SK-N-MC (cell line): ENCODE data around the gene ZSCAN16.

ENCODE experiments used
- EZH2 ChIP-seq: fragments of 200-600 bp; sonication (generic); IDR thresholded peaks from one replicate; pipeline ENCODE4 v1.6.1; 2017; ENCODE audit warnings: antibody characterized with exemption
- POLR2AphosphoS5 ChIP-seq: IDR thresholded peaks from 2 replicates; pipeline ENCODE4 v1.6.1; 2012; ENCODE audit warnings: mild to moderate bottlenecking, low read depth, low read length, borderline replicate concordance

DNA sequence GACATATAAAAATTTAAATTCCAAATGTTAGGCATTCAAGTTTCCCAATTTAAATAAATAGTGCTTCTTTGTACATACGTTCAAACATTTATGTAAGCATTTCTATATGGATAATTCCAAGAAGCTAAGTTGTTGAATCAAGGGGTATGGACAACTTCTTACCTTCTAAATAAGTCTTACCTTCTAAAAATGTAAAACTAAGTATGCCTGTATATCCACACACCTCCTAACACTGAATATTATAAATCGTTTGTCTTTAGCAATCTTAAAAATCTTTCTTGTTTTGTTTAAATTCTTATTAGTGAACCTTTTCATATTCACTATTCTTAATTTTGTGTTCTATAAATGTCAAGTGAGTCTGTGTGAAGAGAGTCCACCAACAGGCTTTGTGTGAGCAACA lies 2.5 kb upstream of the ZSCAN16 start:
- no peak for TF ChIP-seq EZH2
- TF ChIP-seq POLR2AphosphoS5, result no peak
